MM.1S (cell line): Measurements from ENCODE around the gene CCS.

Experiments used
- CTCF ChIP-seq: fragments of 300-600 bp; sonication (generic); IDR thresholded peaks from 2 replicates; pipeline ENCODE4 v1.5.1; 2016; ENCODE audit warnings: antibody characterized with exemption, low read length, mixed read lengths
- EZH2 ChIP-seq: fragments of 300-600 bp; sonication (generic); optimal IDR thresholded peaks from 2 replicates; pipeline ENCODE3; 2017; ENCODE audit warnings: low read depth, mild to moderate bottlenecking, antibody characterized with exemption, low read length, mixed read lengths

- TF ChIP-seq CTCF (no peak), EZH2 (no peak)
Observed at GRCh38 chr11:66545701-66546367, 47.2 kb upstream of the CCS start, which contains the start of gene ZDHHC24.
